ENCODE data around the gene B4GALT6. TPM values are rescaled to one million over a fixed set of nuclear protein-coding genes. Genes with fewer than 3 reads are reported as not detected.

Gene B4GALT6
- total RNA-seq, 1 donor from 2014 or later, result 7.4 TPM

- H3K4me3 ChIP-seq (ENCODE audit: low read depth, low read length), result no peak overlapping the region
- no peak for TF ChIP-seq CTCF (conservative IDR thresholded peaks at IDR 0.05; ENCODE audit: low read depth, low read length)
- no peak for DNase-seq (ENCODE audit: low read depth)
Measured at GRCh38 chr18:31661965-31662364, 22.4 kb downstream of the B4GALT6 start.

- H3K4me3 ChIP-seq (ENCODE audit: low read depth, low read length), result no peak overlapping the region
- DNase-seq (ENCODE audit: low read depth), result no peak
- TF ChIP-seq CTCF (conservative IDR thresholded peaks at IDR 0.05; ENCODE audit: low read depth, low read length), result no peak
Measured at GRCh38 chr18:31660763-31661162, 23.6 kb downstream of the B4GALT6 start.

- no peak for DNase-seq (ENCODE audit: low read depth)
- no peak for TF ChIP-seq CTCF (conservative IDR thresholded peaks at IDR 0.05; ENCODE audit: low read depth, low read length)
- H3K4me3 ChIP-seq (ENCODE audit: low read depth, low read length), result no peak overlapping the region
Measured at GRCh38 chr18:31659576-31660177, 24.7 kb downstream of the B4GALT6 start.

GRCh38 chr18:31658670-31659575, 25.5 kb downstream of the B4GALT6 start:
- no peak overlapping the region for H3K4me3 ChIP-seq (ENCODE audit: low read depth, low read length)
- no peak for DNase-seq (ENCODE audit: low read depth)
- no peak for TF ChIP-seq CTCF (conservative IDR thresholded peaks at IDR 0.05; ENCODE audit: low read depth, low read length)

- no peak overlapping the region for H3K4me3 ChIP-seq (ENCODE audit: low read depth, low read length)
- TF ChIP-seq CTCF (conservative IDR thresholded peaks at IDR 0.05; ENCODE audit: low read depth, low read length), result no peak
- DNase-seq (ENCODE audit: low read depth), result no peak
Measured at GRCh38 chr18:31657823-31658669, 26.3 kb downstream of the B4GALT6 start.

GRCh38 chr18:31656754-31657153, 27.6 kb downstream of the B4GALT6 start:
- no peak overlapping the region for H3K4me3 ChIP-seq (ENCODE audit: low read depth, low read length)
- no peak for TF ChIP-seq CTCF (conservative IDR thresholded peaks at IDR 0.05; ENCODE audit: low read depth, low read length)
- no peak for DNase-seq (ENCODE audit: low read depth)
